ENCODE data around the gene RASGRF2. TPM values are rescaled to one million over a fixed set of nuclear protein-coding genes. Genes with fewer than 3 reads are reported as not detected.
"Not testable (repeated sequence)": the region's sequence is repeated elsewhere in the genome, so short reads cannot be mapped to it uniquely, and the experiment has no call there.

The RASGRF2 gene
- total RNA-seq, 4 donors from 2014 or later = 3.3 to 26.4 (median 12.3) TPM

DNA sequence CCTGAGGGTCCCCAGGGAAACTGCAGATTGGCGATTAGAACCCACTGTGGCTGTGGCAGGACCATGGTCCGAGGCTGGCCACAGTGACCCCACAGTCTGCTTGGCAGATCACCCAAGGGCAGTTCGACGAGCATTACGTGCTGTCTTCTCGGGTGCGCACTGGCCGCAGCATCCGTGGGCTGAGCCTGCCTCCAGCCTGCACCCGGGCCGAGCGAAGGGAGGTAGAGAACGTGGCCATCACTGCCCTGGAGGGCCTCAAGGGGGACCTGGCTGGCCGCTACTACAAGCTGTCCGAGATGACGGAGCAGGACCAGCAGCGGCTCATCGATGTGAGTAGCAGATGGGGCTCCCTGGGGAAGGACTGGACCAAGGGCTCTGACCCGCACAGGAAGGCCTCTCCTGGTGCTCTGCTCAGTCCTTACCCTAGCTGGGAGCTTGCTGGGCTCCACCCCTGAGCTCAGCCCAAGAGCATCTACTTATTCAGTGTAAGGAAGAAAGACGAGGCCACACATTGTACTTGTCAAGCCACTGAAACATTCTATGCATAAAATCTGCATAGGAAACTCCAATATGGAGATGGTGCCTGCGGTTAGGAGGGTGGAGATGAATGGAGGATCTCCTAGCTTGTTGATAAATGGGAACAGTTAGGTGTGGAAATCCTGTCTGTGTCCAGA lies 294.9 kb downstream of the RASGRF2 start:
- intact Hi-C loops (cut with DNase I; ENCODE audit: low total_unique reads) = no loop called here
- no peak for DNase-seq
- no peak overlapping the region for H3K4me3 ChIP-seq
- no peaks in the 10 kb centered on the region for H3K36me3 ChIP-seq
- no peak for TF ChIP-seq POLR2A (IDR thresholded peaks at IDR 0.05)
- TF ChIP-seq, protein P1, sequence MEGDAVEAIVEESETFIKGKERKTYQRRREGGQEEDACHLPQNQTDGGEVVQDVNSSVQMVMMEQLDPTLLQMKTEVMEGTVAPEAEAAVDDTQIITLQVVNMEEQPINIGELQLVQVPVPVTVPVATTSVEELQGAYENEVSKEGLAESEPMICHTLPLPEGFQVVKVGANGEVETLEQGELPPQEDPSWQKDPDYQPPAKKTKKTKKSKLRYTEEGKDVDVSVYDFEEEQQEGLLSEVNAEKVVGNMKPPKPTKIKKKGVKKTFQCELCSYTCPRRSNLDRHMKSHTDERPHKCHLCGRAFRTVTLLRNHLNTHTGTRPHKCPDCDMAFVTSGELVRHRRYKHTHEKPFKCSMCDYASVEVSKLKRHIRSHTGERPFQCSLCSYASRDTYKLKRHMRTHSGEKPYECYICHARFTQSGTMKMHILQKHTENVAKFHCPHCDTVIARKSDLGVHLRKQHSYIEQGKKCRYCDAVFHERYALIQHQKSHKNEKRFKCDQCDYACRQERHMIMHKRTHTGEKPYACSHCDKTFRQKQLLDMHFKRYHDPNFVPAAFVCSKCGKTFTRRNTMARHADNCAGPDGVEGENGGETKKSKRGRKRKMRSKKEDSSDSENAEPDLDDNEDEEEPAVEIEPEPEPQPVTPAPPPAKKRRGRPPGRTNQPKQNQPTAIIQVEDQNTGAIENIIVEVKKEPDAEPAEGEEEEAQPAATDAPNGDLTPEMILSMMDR (IDR thresholded peaks at IDR 0.05) = no peak
- H3K9me3 ChIP-seq = no peaks in the 10 kb centered on the region
- H3K27ac ChIP-seq = no peak overlapping the region
- H3K27me3 ChIP-seq = no peaks in the 10 kb centered on the region
- H3K4me1 ChIP-seq = no peaks in the 10 kb centered on the region

DNA sequence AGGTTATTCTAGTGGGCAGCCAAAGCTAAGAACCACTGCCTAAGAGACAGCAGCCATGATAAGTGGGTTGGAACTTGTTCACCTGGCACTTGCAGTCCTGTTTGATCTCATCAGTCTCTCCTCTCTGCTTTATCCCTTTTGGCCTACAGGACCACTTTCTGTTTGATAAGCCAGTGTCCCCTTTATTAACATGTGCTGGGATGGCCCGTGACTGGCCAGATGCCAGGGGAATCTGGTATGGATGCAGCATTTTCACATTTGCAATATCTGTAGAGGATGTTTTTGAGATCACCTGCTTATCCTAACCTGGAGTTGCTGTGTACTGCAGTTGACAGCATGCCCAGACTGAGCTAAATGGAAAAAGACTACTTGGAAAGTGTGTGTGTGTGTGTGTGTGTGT lies 296.6 kb downstream of the RASGRF2 start:
- Histone ChIP-seq H3K27ac (no peak overlapping the region), H3K36me3 (no peaks in the 10 kb centered on the region), H3K9me3 (no peaks in the 10 kb centered on the region), H3K27me3 (no peaks in the 10 kb centered on the region), H3K4me1 (no peaks in the 10 kb centered on the region), H3K4me3 (no peak overlapping the region)
- no peak for DNase-seq
- TF ChIP-seq, protein P1 (IDR thresholded peaks at IDR 0.05) = no peak
- TF ChIP-seq POLR2A (IDR thresholded peaks at IDR 0.05) = no peak
- intact Hi-C loops (cut with DNase I; ENCODE audit: low total_unique reads) = no loop called here

DNA sequence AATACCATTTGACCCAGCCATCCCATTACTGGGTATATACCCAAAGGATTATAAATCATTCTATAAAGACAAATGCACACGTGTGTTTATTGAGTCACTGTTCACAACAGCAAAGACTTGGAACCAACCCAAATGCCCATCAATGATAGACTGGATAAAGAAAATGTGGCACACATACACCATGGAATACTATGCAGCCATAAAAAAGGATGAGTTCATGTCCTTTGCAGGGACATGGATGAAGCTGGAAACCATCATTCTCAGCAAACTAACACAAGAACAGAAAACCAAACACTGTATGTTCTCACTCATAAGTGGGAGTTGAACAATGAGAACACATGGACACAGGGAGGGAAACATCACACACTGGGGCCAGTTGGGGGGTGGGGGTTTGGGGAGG lies 302.6 kb downstream of the RASGRF2 start:
- H3K27ac ChIP-seq; H3K4me3 ChIP-seq; H3K4me1 ChIP-seq; H3K36me3 ChIP-seq; H3K9me3 ChIP-seq; H3K27me3 ChIP-seq; DNase-seq; intact Hi-C loops (cut with DNase I; ENCODE audit: low total_unique reads): not testable (repeated sequence)

DNA sequence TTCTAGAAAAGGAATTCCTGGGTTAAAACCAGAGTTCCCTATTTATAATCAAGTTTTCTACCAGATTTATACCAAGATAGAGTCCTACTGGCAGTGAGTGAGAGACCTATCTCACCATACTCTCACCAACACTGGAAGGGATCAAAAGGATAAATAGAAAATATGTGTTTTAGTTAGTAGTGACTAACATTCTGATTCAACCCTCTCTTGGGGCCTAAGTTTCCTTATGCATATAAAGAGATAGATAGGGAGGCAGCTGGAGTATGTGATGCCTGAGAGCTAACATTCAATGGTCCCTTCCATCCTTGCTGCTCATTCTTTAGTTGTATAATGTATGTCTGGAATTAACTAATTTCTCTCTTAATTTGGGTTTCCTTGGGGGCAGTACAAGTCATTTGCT lies 304.9 kb downstream of the RASGRF2 start:
- TF ChIP-seq POLR2A (IDR thresholded peaks at IDR 0.05) = no peak
- TF ChIP-seq, protein P1 (IDR thresholded peaks at IDR 0.05) = no peak
- no peak for DNase-seq
- intact Hi-C loops (cut with DNase I; ENCODE audit: low total_unique reads) = no loop called here
- no peaks in the 10 kb centered on the region for H3K36me3 ChIP-seq
- H3K27me3 ChIP-seq = no peaks in the 10 kb centered on the region
- H3K27ac ChIP-seq = no peak overlapping the region
- H3K4me1 ChIP-seq = no peaks in the 10 kb centered on the region
- no peak overlapping the region for H3K4me3 ChIP-seq
- H3K9me3 ChIP-seq = no peaks in the 10 kb centered on the region

DNA sequence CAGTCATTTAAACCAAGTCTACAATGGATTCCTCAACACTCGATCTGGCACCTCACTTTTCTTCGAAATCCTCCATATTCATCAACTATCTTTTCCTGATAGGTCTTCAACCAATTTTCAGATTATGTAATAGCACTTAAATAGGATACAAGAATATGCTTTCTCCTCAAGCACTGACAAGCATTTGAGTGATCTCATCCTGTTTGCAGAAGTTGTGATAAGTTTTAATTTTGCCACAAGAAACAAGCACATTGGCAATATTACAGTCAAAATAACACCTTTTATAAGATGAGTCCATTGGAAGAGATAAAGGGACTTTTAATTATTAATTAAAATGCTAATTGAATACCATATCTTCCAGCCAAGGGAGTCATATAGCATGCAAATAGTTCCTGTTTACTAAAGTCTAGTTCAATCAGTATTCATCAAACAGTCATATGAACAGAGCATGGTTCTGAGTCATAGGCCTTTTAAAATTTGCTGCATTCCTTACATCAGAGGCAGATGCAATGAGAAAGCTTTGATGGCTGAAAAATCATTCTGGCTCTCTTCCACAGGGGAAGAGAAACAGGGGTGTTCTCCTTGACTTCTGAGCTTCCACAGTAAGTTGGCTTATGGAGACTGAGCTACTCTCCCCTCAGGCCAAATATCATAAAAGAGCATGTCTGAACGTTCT lies 308.5 kb downstream of the RASGRF2 start:
- TF ChIP-seq, protein P1 (IDR thresholded peaks at IDR 0.05) = no peak
- TF ChIP-seq POLR2A (IDR thresholded peaks at IDR 0.05) = no peak
- Histone ChIP-seq H3K9me3 (peaks cover 0 to 8% of the 10 kb centered on the region in 2 donors), H3K4me1 (no peaks in the 10 kb centered on the region), H3K27me3 (no peaks in the 10 kb centered on the region), H3K4me3 (no peak overlapping the region), H3K36me3 (no peaks in the 10 kb centered on the region), H3K27ac (peak overlapping the region in 1 of 2 donors; percentile 57)
- intact Hi-C loops (cut with DNase I; ENCODE audit: low total_unique reads) = no loop called here
- no peak for DNase-seq

All from uterus (tissue), 4 donors.